HFF-Myc (cell line): ENCODE measurements around the gene BTNL9.

Experiments
- DNase-seq: peaks from one replicate; pipeline ENCODE4 v3.0.0-alpha.2; 2011; ENCODE audit warnings: low read depth; ENCODE audit errors: extremely low read depth
- H3K4me3 ChIP-seq: replicated peaks from 2 replicates; pipeline ENCODE4 v1.5.1; 2011; ENCODE audit warnings: low read depth, mild to moderate bottlenecking, control low read depth, low read length
- CTCF ChIP-seq: IDR thresholded peaks from 2 replicates; pipeline ENCODE4 v1.5.1; 2012; ENCODE audit warnings: mild to moderate bottlenecking, low read depth, low read length, control low read depth; ENCODE audit errors: missing control alignments

BTNL9 gene

DNA sequence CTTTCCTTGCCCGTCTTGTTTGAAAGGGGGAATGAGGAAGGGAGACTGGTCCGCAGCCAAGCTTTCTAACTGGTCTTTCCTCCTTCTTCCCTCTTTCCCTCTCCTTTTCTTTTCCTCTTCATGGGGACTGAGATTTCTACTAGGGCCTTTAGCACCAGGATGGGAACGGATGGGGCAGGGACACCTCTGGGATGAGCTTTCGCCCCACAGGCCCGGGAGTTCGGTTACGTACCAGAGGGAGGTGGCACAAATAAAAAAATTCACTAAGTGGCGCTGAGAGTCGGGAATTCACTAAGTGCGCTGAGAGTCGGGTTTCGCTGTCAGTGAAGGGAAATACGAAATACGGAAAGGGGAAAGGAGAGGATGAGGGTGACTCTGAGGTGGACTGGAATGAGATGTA, 21.6 kb downstream of the BTNL9 start:
- H3K4me3 ChIP-seq: no peak overlapping the region
- TF ChIP-seq CTCF: no peak
- DNase-seq: no peak

GRCh38 chr5:181062631-181063030, 22.6 kb downstream of the BTNL9 start:
- H3K4me3 ChIP-seq: no peak overlapping the region
- no peak for TF ChIP-seq CTCF
- no peak for DNase-seq

GRCh38 chr5:181063514-181063913, 23.4 kb downstream of the BTNL9 start:
- H3K4me3 ChIP-seq: no peak overlapping the region
- DNase-seq: peak; percentile 6
- TF ChIP-seq CTCF: no peak

- no peak for TF ChIP-seq CTCF
- H3K4me3 ChIP-seq: no peak overlapping the region
- no peak for DNase-seq
Observed at GRCh38 chr5:181064987-181065386, 24.9 kb downstream of the BTNL9 start.

- no peak for DNase-seq
- no peak overlapping the region for H3K4me3 ChIP-seq
- TF ChIP-seq CTCF: no peak
Observed at GRCh38 chr5:181069767-181070491, 29.9 kb downstream of the BTNL9 start.

- TF ChIP-seq CTCF: no peak
- DNase-seq: no peak
- no peak overlapping the region for H3K4me3 ChIP-seq
Observed at GRCh38 chr5:181070523-181070922, 30.5 kb downstream of the BTNL9 start.

GRCh38 chr5:181071257-181071656, 31.2 kb downstream of the BTNL9 start:
- DNase-seq: no peak
- no peak overlapping the region for H3K4me3 ChIP-seq
- TF ChIP-seq CTCF: no peak
